Fibroblast of skin of left quadriceps (primary cell): ENCODE measurements around the gene MYBPH.

Source experiments
- DNase-seq, 2 experiments: peaks; one replicate each; pipeline ENCODE4 v3.0.0-alpha.2; 2013; ENCODE audit warnings: low read depth in 2 of 2

The MYBPH gene

DNA sequence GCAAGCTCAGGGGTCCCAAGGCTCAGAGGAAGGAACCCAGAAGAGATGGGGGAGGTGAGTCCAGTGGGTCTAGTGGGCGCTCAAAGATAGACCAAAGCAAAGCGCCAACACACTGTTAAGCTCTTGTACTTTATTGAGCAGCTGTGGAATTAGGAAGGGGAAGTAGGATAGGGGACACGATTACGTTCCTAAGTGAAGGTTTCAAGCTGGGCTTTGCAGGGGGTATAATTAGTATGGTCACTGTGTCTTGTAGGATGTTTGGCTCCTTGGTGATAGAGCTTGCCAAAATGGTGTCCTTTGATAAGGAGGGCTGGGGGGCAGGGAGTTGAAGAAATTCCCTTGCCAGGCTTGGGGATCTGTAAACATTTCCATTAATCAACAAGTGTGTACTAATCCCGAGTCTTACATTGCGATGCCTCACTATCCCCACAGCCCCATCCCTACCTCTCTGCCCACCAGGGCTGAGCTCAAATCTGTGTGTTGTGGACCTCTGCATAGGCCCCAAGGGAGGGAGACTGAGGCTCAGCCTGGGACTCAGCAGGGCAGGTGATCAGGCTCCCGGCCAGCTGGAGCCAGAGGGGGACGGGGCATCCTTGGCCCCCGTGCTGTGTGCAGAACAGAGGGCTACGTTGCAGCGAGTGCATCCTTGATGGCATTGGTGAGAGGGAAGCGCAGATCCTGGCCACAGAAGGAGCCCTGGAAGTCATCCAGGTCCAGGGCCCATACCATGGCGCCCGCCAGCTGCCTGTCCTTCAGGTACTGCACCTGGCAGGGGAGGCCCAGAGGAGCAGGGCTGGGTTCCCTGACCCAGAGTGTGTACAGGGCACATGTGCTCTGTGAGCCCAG lies 3.4 kb upstream of the MYBPH start:
- no peak for DNase-seq

DNA sequence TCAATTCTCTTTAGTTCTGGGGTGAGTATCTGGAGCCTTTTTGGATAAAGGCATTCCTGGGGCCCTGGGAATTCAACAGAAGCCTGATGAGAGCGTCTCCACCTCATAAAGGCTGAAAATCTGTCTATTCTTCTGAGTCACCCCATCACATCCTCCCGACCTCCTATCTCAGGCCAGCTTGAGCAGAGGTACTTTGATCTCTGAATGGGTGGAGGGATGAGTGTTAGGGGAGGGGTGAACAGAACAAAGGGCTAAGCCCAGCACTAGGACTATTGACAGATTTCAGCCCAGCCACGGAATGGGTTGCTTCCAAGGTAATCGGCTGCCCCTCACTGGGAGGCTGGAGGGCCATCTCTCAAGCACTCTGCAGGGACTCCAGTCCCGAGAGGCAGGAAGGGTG lies 2.5 kb upstream of the MYBPH start:
- no peak for DNase-seq

DNA sequence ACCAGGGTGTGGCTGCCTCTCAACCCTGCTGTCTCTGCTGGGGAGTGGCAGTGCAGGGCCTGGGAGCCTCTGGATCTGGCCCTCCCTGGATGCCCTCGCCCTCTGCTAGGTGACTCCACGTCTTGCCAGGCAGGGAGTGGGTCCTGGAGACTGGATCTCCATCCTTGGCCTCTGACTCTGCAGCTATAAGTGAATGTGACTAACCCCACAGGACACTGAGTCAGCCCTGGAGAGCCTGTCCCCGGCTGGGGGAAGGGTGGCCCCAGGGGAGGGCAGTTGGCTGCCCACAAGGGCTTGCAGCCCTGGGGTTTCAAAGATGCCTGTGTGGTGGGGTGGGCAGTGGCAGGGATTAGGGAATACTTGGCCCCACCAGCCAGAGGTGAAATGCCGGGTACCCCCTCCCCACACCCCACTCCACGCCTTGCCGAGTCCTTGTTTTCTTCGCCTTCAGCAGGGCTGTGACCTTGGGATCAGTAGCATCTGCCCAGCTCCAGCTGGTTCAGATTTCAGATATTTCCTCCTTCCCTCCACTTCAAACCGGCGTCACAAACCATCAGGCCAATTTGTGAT lies 1.9 kb upstream of the MYBPH start:
- DNase-seq, result no peak

DNA sequence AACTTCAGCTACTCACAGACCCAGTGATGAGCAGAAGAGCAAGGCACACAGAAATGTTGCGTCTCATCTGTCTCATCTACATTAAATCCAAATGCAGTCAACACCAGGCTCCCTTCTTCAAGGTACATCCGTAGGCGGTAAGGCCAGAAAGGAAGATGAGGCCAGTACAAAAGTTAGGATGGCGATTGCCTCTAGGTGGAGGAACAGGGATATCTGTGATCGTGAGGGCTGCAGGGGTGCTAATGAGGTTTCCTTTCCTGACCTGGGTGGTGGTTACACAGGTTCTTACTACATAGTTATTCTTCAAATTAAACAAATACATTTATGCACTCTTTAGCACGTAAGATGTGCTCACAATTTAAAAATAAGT lies 1.4 kb upstream of the MYBPH start:
- DNase-seq, result no peak

DNA sequence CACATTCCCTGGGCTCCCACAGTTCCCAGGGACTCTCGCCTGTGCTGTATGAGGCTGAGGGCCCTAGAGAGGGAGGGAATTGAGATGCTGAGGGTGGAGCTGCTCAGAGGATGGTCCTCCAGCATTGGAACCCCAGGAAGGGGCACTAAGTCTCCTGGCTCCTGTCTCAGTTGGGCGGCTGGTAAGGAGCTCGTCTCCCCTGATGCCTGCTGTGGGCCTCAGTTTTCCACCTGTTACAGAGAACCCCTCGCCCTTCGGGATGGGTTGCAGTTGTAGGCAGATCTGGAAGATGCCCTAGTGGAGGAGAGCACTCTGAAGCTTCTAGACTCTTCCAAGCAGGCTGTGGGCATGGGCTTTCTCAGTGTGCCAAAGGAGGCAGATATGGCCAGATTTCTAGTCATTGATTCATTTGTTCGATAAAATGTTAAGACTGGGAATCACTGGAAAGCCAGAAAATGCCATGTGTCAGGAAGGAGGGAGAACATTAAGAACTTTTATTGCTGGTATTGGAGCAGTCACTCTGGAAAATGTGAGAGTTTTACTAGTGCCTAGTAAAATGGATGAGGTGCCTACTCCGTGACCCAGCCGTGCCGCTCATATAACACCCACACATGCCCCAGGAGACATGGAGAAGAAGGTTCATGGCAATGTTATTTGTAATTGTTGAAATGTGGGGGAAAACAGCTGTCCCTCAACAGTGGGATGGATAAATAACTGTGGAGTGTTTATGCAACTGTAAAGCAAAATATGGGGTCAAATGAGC lies 828 bp upstream of the MYBPH start:
- DNase-seq, result no peak

DNA sequence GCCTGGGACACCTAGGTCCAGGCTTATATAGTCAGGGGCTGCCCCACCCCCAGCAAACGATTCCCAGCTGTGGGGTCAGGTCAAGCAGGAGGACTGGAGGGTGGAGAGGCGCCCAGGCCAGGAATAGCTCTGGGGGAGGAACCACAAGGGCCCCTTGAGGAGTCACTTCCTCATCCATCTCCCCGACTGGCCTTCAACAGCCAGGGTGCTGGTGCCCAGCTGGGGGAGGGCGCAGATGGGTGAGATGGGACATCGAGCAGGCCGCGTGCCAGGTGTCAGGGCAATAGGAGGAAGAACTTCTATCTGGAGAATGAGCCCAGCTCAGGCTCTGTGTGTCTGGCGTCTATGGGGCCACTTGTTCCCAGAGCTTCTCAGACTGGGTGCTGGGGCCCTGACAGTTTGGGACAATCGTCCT lies 208 bp upstream of the MYBPH start:
- DNase-seq, result no peak

DNA sequence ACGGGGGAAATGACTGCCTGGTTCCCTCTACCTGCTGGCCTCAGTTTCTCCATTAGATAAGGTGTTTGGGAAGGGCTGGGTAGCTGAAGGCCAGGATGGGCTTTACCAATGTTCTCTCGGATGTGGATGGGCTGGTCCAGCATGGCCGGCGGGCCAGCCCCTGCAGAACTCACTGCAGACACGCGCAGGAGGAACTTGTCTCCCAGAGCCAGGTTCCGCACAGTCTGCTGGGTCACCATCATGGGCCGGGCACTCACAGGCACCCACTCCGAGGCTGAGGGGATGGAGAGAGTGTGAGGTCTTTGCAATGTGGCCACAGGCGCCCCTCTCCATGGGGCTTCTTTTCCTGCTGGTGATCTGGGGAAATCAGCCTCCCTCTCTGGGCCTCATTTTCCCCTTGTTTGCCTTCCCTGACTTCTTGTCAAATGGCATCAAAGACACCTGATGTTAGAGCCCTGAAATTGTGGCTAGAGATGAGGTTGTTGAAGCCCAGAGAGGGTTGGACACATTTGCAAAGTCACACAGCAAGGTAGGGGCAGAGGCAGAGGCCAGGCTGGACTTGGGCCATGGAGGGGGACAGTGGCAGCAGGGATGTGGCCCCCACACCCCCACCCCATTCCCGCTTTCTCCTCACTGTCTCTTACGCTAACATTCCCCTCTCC lies 1.2 kb downstream of the MYBPH start:
- DNase-seq, result no peak

DNA sequence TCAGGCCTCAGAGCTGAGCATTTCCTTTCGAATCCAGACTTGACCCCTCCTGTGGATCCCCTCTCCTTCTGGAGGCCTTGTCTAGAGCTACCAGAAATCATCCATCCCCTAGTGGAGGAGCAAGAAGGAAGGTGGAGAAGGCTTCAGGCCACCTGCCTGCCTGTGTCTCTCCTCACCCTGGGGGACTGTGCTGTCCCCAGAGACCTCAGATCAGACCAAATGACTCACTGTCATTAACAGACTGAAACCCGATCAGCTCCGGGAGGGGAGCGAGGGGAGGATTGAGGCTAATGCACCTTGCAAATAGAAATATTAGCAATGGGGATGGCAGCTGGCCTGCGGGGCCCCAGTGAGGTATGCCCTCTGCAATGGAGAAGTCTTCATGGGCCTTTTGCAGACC lies 2.1 kb downstream of the MYBPH start:
- no peak for DNase-seq

DNA sequence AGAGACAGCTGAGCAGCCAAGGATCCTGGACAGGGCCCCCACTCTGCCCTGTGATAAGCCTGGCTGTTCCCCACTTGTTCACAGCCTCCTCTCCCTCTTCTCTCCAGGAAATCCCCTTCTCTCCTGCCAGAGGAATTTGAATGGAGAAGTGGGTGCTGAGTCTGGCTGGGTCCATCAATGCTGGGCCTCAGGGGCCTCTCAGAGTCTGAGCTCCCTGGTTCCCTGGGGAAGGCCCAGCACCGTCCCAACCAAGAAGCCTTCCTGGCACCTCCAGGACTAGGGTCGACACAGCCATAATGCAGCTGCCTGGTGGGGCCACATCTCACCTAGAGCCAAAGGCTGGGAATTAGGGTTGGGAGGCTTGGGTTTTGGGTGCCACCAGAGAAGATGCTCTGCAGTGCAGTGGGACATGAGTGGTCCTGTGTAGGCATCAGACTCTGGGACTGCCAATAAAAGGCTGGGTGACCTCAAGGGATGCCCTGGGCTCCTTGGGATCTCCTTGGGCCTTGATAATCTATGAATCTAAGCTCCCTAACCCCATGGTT lies 2.5 kb downstream of the MYBPH start:
- DNase-seq, result no peak

DNA sequence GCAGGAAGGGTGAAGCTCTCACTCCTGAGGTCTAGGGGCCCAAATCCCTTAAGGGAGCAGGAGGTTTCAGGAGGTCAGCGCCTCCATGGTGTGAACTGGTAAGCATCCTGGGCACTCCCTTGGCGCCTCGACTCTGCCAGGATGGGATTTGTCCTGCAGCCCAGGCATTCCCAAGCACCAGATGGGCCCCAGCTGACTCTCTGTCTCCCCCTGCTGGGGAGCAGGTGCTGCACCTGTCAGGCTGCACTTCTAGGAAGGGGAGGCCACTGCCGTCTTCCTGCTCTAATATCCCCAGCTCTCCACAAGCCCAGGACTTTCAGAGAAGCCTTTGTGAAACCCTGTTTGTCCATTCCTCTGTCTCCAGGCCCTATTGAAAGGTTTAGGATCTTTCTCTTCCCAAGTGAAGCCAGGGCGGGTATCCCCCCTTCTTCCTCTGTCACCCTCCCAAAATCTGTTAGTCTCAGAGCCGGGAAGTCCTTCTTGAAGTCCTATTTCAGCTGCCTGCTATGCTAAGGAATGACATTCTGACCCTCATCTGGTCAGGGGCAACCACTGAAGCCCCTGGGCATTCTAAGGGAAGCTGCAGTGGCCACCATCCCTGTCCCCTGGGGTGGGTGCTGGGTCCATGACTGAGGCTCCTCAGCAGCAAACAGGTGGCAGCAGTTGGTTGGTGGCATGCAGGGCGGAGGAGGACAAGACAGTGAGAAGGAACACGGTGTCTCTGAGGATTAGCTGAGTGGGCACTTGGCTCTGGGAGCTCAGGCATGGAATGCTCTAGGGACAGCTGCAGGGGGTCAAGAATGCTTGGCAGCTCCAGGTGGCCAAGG lies 3.2 kb downstream of the MYBPH start:
- DNase-seq, result peak; percentile 14 to 18

DNA sequence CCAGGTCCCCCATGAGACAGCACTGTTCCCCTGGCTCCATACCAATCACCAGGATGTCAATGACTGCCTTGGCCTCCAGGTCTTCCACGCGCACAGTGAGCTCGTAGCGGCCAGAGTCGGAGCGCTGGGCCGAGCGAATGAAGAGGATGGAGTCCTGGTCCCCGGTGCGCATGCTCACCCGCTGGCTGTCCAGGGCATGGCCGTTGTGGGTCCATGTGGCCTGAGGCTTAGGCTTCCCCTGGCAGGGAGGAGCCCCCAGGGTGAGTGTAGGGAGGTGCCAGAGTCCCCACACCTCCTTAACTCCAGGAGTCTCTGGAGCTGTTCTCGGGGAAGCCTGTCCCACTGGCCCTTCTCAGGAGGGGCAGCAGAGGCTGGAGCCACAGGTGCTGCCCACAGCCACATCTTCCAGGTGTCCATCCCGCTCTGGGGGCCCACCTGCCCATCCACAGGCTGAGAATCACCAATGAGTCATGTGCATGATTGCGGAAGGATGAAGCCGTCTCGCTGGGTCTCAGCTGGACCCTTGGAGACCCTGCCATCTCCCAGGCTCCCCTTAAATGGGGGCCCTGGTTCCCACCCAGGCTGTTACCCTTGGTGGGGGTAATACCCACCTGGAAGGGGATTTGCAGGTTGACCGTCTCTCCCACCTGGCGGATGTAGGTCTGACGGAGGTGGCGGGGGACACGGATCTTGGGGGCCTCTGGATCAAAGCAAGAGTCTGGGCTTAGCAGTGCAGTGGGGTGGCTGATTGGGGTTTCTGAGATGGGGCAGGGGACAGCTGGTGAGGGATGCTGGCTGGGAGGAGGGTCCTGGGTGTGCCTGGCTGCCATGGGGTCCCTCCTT lies 4.1 kb downstream of the MYBPH start:
- no peak for DNase-seq

DNA sequence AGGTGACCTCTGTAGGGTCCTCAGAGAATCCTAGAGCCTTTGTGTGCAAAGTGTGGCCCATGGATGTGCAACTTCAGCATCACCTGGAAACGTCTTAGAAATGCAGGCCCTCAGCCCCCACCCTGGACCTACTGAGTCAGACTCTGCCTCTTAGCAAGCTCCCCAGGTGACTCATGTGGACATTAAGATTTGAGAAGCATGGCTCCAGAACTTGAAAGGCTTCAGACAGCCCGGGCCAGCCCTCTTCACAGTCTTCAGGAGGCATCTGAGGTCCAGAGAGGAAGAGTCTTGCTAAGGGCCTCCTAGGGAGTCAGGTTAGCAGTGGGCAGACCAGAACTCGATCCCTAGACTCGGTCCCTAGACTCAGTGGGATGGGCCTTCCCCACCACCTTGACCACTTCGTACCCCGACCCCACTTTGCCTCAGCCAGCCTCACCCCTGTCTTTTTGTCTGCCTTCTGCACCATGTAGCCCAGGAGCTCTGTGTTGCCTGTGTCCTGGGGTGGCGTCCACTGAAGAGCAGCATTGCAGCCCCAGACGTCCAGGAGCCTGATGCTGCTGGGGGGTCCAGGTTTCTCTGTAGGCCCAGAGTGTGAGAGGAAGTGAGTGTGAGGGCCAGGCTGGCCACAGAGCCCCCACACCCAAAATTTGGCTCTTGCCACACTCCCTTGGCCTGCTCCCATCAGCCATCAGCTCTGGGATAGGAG lies 4.8 kb downstream of the MYBPH start:
- DNase-seq, result no peak

DNA sequence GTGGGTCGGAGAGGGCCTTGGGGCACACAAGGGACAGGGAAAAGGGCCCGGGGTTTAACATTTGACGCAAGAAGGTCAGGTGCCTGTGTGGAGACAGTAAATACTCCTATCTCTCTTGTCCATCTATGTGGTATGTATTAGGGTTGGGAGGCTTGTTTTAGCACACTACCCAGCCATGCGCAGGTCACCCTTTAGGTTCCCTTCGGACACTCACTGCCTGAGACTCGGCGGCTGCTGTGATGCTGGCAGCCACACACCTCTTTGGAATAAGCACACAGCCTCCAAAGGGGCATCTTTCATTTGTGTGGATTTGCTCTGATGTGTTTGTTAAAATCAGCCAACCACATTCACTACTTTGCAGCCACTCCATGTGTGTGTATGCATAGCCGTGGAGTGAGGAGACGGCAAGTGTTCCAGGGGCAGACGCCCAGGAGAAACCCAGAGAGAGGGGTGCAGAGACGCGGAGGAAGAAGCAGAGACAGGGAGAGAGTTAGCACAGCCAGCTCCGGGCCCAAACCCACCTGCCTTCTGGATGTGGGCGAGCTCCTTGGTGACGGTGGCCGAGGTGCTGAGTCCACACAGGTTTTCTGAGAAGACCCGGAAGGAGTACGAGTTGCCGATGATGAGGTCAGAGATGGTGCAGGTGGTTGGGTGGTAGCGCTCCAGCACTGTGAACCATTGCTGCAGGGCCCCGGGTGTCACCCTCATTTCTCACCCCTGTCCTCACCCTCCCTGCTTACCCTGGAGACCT lies 5.7 kb downstream of the MYBPH start:
- DNase-seq, result no peak

DNA sequence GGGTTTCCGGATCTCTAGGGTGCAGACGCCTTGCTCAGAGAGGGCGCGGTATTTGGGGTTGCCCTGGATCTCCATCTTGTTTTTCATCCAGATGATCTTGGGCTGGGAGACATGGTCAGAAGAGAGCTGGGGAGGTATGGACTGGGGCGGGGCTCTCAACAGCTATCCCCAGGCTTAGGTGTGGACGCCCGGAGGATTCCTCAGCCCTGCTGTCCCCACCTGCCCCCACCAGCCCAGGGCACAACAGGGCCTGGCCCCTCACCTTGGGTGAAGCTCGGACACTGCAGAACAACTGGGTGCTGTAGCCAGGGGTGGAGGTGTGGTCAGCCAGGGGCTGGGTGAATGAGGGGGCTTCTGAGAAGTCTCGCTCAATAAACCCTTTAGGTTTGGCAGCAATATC lies 6.6 kb downstream of the MYBPH start:
- DNase-seq, result no peak

DNA sequence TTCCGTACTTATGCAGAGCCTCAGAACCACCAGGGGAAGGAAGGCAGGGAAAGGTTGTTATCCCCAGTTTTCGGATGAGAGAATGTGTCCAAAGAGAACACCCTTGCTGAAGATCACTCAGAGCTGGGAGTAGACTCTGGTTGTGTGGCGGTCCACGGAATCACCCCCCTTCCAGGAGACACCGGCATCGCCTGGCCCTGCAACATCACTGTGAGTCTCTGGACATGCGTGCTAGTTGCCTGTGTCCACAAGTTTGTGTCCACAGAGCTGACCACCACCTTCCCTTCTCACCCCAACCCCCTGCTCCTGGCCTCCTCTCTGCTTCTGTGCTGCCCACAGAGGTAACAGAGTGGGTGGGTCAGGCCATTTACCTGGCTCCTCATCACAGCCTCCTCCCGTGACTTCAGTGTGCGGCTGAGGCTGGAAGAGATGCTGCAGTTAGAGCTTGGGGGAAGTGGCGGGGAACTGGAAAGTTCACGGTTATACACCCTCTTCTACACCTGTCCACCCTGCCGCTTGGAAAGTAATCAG lies 7.3 kb downstream of the MYBPH start:
- no peak for DNase-seq

DNA sequence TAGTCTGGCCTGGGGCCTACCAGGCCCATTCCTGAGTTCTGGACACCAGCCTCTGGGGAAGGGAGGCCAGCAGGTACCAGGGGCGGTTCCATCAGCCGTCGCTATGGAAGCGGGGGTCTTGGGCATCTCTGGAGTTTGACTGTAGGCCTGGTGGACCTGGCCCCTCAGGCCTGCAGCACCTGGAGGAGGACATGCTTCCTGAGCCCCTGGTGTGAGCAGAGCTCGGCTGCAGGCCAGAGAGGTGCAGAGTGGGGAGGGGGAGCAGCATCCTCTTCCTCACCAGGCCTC lies 7.8 kb downstream of the MYBPH start:
- no peak for DNase-seq

DNA sequence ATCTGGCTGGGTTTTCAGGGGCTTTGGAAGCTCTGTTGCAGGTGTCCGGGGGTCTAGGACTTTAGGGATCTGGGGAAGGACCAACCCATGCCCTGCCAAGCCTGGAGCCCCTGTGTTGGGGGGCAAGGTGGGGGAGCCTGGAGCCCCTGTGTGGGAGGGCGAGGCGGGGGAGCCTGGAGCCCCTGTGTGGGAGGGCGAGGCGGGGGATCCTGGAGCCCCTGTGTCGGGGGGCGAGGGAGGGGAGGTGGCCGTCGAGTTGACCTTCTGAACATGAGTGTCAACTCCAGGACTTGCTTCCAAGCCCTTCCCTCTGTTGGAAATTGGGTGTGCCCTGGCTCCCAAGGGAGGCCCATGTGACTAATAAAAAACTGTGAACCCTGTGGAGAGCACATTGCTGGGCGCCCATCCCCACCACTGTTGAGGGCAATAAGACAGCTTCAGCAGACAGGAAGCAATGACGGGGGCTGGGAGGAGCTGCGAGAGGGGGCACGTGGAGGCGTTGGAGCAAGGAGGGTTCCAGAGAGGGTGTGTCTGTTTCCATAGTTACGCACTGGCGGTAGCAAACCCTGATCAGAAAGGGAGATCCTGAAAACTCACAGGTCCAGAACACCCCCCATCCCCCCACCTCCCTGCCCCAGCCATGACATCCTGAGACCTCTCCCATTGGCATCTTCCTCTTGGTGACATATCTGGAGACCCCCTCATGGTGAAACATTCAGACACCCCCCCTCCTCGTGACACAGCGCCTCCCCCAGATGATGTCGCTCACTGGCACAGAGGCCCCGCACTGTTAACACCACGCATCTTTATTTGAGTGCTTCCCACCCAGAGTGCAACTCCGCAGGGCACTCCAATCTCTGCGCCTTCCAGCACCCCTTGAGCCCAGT lies 8.4 kb downstream of the MYBPH start:
- DNase-seq, result no peak
